ENCODE results near the gene EYA3. TPM values are rescaled to one million over a fixed set of nuclear protein-coding genes. Genes with fewer than 3 reads are reported as not detected.
A peak's percentile ranks its signal among the peaks of the same experiment; 100 is the strongest.

The EYA3 gene
- total and polyA plus RNA-seq, 10 donors: 3.5 to 26.4 (median 20.1) TPM

- Histone ChIP-seq H3K36me3 (no peaks in the 10 kb centered on the region), H3K9me3 (no peaks in the 10 kb centered on the region), H3K27me3 (replicated peaks in 1 of 7) (no peaks in the 10 kb centered on the region), H3K4me1 (peaks cover 0 to 63% (median 25%) of the 10 kb centered on the region in 6 donors), H3K27ac (peak overlapping the region in 7 of 8 donors; percentile 32 to 85 (median 61)), H3K4me3 (peak overlapping the region in 1 of 8 donors; percentile 1)
- intact Hi-C loops (cut with DNase I; ENCODE audit: low total_unique reads): no loop called here
- WGBS, 5 donors: 11 to 15% (median 12%) methylated on average over 4 of the region's 4 CpGs
- TF ChIP-seq POLR2A (IDR thresholded peaks at IDR 0.05) (no peak), POLR2AphosphoS5 (IDR thresholded peaks at IDR 0.05) (peak in 1 of 3 donors; percentile 64), CTCF (IDR thresholded peaks at IDR 0.05 in 8 of 11, conservative IDR thresholded peaks at IDR 0.05 in 3 of 11) (peak in 1 of 11 experiments; percentile 1)
- DNase-seq: no peak
Measured at GRCh38 chr1:28115267-28115666, 26.9 kb upstream of the EYA3 start.

GRCh38 chr1:28114844-28115243 lies 26.4 kb upstream of the EYA3 start:
- 64 to 82% (median 74%) methylated on average over 2 of the region's 2 CpGs for WGBS, 5 donors
- Histone ChIP-seq H3K27me3 (replicated peaks in 1 of 7) (no peaks in the 10 kb centered on the region), H3K36me3 (no peaks in the 10 kb centered on the region), H3K4me3 (peak overlapping the region in 1 of 8 donors; percentile 1), H3K9me3 (no peaks in the 10 kb centered on the region), H3K27ac (peak overlapping the region in 7 of 8 donors; percentile 32 to 85 (median 61)), H3K4me1 (peaks cover 0 to 63% (median 25%) of the 10 kb centered on the region in 6 donors)
- DNase-seq: no peak
- intact Hi-C loops (cut with DNase I; ENCODE audit: low total_unique reads): no loop called here
- no peak for TF ChIP-seq POLR2AphosphoS5 (IDR thresholded peaks at IDR 0.05)
- no peak for TF ChIP-seq POLR2A (IDR thresholded peaks at IDR 0.05)
- peak in 1 of 11 experiments; percentile 2 for TF ChIP-seq CTCF (IDR thresholded peaks at IDR 0.05 in 8 of 11, conservative IDR thresholded peaks at IDR 0.05 in 3 of 11)

- DNase-seq: no peak
- H3K27ac ChIP-seq: peak overlapping the region in 7 of 8 donors; percentile 1 to 85 (median 52)
- WGBS, 5 donors: 63 to 87% (median 83%) methylated on average over 3 of the region's 3 CpGs
- no peaks in the 10 kb centered on the region for H3K9me3 ChIP-seq
- no peaks in the 10 kb centered on the region for H3K27me3 ChIP-seq (replicated peaks in 1 of 7)
- intact Hi-C loops (cut with DNase I; ENCODE audit: low total_unique reads): no loop called here
- peaks cover 0 to 61% (median 25%) of the 10 kb centered on the region in 6 donors for H3K4me1 ChIP-seq
- peak overlapping the region in 1 of 8 donors; percentile 23 for H3K4me3 ChIP-seq
- H3K36me3 ChIP-seq: no peaks in the 10 kb centered on the region
- TF ChIP-seq CTCF (IDR thresholded peaks at IDR 0.05 in 8 of 11, conservative IDR thresholded peaks at IDR 0.05 in 3 of 11): peak in 1 of 11 experiments; percentile 10
- TF ChIP-seq POLR2A (IDR thresholded peaks at IDR 0.05): no peak
- TF ChIP-seq POLR2AphosphoS5 (IDR thresholded peaks at IDR 0.05): no peak
Measured at GRCh38 chr1:28113242-28113572, 24.8 kb upstream of the EYA3 start.

- Histone ChIP-seq H3K9me3 (no peaks in the 10 kb centered on the region), H3K4me3 (peak overlapping the region in 1 of 8 donors; percentile 23), H3K4me1 (peaks cover 0 to 65% (median 25%) of the 10 kb centered on the region in 6 donors), H3K27ac (peak overlapping the region in 7 of 8 donors; percentile 1 to 85 (median 52)), H3K36me3 (no peaks in the 10 kb centered on the region), H3K27me3 (replicated peaks in 1 of 7) (no peaks in the 10 kb centered on the region)
- DNase-seq: no peak
- 53 to 88% (median 60%) methylated on average over 5 of the region's 5 CpGs for WGBS, 5 donors
- peak in 1 of 3 donors; percentile 60 for TF ChIP-seq POLR2AphosphoS5 (IDR thresholded peaks at IDR 0.05)
- TF ChIP-seq POLR2A (IDR thresholded peaks at IDR 0.05): no peak
- TF ChIP-seq CTCF (IDR thresholded peaks at IDR 0.05 in 8 of 11, conservative IDR thresholded peaks at IDR 0.05 in 3 of 11): no peak
- intact Hi-C loops (cut with DNase I; ENCODE audit: low total_unique reads): no loop called here
Measured at GRCh38 chr1:28112388-28113241, 24.2 kb upstream of the EYA3 start.
